ENCODE data around the gene NFATC3.
A peak's percentile ranks its signal among the peaks of the same experiment; 100 is the strongest.

NFATC3 gene

DNA sequence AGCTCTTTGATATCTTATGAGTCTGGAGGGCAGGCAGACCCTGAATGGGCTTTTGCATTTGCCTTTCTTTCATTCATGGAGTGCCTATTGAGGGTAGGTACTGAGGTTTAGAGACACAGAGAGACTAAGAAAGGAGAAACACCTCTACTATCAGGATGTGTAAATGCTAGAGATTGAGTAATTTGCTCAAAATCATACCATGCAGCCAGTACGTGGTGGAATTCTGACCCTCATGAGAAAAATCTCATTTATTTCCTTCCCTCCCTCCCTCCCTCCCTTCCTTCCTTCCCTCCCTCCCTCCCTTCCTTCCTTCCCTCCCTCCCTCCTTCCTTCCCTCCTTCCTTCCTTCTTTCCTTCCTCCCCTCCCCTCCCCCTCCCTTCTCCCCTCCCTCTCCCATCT, 18.4 kb upstream of the NFATC3 start:
- no peak overlapping the region for H3K4me3 Mint-ChIP-seq
- H3K4me1 Mint-ChIP-seq = peaks cover 34% of the 10 kb centered on the region

GRCh38 chr16:68068926-68069325, 16.2 kb upstream of the NFATC3 start:
- Mint-ChIP-seq H3K27me3 (no peaks in the 10 kb centered on the region), H3K9me3 (no peaks in the 10 kb centered on the region), H3K4me3 (no peak overlapping the region), H3K36me3 (peaks cover 48% of the 10 kb centered on the region), H3K27ac (no peak overlapping the region), H3K4me1 (peaks cover 44% of the 10 kb centered on the region)
- ATAC-seq (ENCODE audit: low read depth) (no peak), DNase-seq (ENCODE audit: low spot score in 2 of 2) (no peak)

More for the DNA sequence above, 18.4 kb upstream of the NFATC3 start:
- no peak for ATAC-seq (ENCODE audit: low read depth)
- no peak overlapping the region for H3K27ac Mint-ChIP-seq
- H3K27me3 Mint-ChIP-seq = no peaks in the 10 kb centered on the region
- H3K9me3 Mint-ChIP-seq = no peaks in the 10 kb centered on the region
- H3K36me3 Mint-ChIP-seq = peaks cover 43% of the 10 kb centered on the region
- DNase-seq (ENCODE audit: low spot score in 2 of 2) = no peak

DNA sequence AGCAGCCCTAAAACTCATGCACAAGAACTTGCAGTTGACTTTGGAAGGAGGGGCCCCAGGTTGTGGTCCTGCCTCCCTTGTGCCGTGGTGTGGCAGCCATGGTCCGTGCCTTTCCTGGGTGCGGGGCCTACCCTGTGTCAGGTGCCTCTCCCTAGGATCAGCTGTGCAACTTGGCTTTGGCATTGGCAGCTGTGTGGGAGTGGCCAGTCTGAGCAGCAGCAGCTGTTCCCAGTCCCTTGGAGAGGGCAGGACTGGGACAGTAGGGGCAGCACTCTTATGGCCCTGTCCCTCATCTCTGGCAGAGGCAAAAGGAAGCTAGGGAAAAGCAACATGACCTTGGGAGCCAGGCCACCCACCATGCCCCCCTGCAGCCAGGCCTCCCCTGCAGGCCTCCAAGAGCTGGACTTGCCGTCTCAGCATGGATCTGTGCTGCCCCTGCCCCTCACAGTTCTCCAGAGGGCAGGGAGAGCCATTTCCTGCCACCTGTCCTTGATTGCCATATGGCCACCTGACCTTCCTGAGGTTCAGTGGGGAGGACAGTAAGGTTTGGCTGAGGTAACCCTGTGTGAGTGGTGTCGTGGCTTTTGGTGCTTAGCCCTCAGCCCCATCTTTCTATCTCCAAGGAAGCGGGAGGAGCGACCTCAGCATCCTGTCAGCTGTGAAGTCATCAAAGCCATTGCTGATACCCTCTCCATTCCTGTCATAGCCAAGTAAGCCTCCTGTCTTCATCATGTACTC, 15.5 kb upstream of the NFATC3 start:
- ATAC-seq (ENCODE audit: low read depth) (no peak), DNase-seq (ENCODE audit: low spot score in 2 of 2) (no peak)
- Mint-ChIP-seq H3K9me3 (no peaks in the 10 kb centered on the region), H3K4me3 (no peak overlapping the region), H3K36me3 (peaks cover 48% of the 10 kb centered on the region), H3K27me3 (no peaks in the 10 kb centered on the region), H3K27ac (no peak overlapping the region), H3K4me1 (peaks cover 45% of the 10 kb centered on the region)

DNA sequence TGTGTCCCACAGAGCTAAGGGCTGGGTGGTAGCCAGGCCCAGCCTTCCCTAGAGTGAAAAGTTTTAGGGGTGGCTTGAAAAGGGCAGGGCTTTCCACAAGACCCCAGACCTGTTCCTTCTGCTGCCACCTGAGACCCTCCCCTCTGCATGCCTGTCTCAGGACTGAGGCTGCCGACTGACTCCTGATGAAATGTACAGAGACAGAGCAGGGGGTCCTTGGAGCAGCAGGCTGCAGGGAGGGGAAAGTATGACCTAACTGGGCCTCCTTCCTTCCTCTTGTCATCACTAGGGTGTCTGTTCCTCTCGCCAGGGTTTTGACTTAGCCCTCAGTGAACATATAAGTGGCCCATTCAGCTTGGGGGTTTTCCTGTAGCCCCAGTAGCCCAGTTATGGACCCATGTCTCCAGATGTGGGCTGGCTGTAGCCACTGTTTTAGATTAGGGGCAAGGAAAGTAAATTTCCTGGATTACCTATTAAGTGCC, 14.9 kb upstream of the NFATC3 start:
- Mint-ChIP-seq H3K4me1 (peaks cover 47% of the 10 kb centered on the region), H3K27ac (peak overlapping the region; percentile 31), H3K27me3 (no peaks in the 10 kb centered on the region), H3K9me3 (no peaks in the 10 kb centered on the region), H3K4me3 (no peak overlapping the region), H3K36me3 (peaks cover 47% of the 10 kb centered on the region)
- no peak for ATAC-seq (ENCODE audit: low read depth)
- DNase-seq (ENCODE audit: low spot score in 2 of 2) = no peak

- Mint-ChIP-seq H3K36me3 (peaks cover 49% of the 10 kb centered on the region), H3K4me3 (no peak overlapping the region), H3K4me1 (peaks cover 52% of the 10 kb centered on the region), H3K27me3 (no peaks in the 10 kb centered on the region), H3K9me3 (no peaks in the 10 kb centered on the region), H3K27ac (no peak overlapping the region)
- no peak for ATAC-seq (ENCODE audit: low read depth)
- DNase-seq (ENCODE audit: low spot score in 2 of 2) = no peak
These were observed 14.2 kb upstream of the NFATC3 start for GRCh38 chr16:68070806-68071517.

- peaks cover 57% of the 10 kb centered on the region for H3K4me1 Mint-ChIP-seq
- H3K27me3 Mint-ChIP-seq = no peaks in the 10 kb centered on the region
- H3K4me3 Mint-ChIP-seq = no peak overlapping the region
- no peak overlapping the region for H3K27ac Mint-ChIP-seq
- no peak for ATAC-seq (ENCODE audit: low read depth)
- no peak for DNase-seq (ENCODE audit: low spot score in 2 of 2)
- H3K9me3 Mint-ChIP-seq = no peaks in the 10 kb centered on the region
- peaks cover 49% of the 10 kb centered on the region for H3K36me3 Mint-ChIP-seq
These were observed 13.7 kb upstream of the NFATC3 start for GRCh38 chr16:68071518-68071901.

DNA sequence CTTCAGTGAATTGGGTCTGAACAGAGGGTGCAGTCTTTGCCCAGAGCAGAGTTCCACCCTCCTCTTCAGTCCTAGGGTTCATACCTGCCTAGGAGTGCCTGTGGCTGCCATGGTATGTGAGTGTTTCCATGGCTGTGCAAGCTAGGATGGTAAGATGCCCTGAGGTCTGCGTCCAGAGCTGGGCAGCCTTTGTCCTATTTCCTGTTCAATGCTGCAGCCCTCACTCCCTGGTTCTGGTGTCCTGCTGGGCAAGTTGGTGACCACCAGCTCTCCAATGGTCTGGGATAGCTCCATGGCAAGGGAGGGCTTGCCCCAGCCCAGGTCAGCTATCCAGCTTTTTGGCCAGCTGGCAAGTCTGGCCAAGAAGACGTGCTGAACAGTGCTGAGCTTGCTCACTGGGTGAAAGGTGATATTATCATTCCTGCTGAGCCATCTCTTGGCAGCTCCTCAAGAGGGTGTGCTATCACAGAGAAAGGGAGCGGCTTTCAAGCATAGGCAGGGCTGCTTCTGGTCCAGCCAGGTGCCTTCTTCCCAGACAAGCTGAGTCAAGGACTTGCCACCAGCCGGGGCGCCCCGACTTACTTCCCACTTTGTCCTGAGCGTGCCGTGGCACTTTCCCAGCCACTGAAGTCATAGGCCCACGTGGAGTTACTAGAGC, 13.0 kb upstream of the NFATC3 start:
- peaks cover 59% of the 10 kb centered on the region for H3K4me1 Mint-ChIP-seq
- no peaks in the 10 kb centered on the region for H3K27me3 Mint-ChIP-seq
- DNase-seq (ENCODE audit: low spot score in 2 of 2) = no peak
- no peak overlapping the region for H3K27ac Mint-ChIP-seq
- H3K4me3 Mint-ChIP-seq = no peak overlapping the region
- ATAC-seq (ENCODE audit: low read depth) = no peak
- no peaks in the 10 kb centered on the region for H3K9me3 Mint-ChIP-seq
- H3K36me3 Mint-ChIP-seq = peaks cover 49% of the 10 kb centered on the region

- ATAC-seq (ENCODE audit: low read depth) (peak; percentile 2), DNase-seq (ENCODE audit: low spot score in 2 of 2) (no peak)
- Mint-ChIP-seq H3K36me3 (peaks cover 46% of the 10 kb centered on the region), H3K4me3 (peak overlapping the region; percentile 77), H3K27me3 (no peaks in the 10 kb centered on the region), H3K4me1 (peaks cover 67% of the 10 kb centered on the region), H3K27ac (peak overlapping the region; percentile 90), H3K9me3 (no peaks in the 10 kb centered on the region)
These were observed 11.0 kb upstream of the NFATC3 start for GRCh38 chr16:68073902-68074760.

DNA sequence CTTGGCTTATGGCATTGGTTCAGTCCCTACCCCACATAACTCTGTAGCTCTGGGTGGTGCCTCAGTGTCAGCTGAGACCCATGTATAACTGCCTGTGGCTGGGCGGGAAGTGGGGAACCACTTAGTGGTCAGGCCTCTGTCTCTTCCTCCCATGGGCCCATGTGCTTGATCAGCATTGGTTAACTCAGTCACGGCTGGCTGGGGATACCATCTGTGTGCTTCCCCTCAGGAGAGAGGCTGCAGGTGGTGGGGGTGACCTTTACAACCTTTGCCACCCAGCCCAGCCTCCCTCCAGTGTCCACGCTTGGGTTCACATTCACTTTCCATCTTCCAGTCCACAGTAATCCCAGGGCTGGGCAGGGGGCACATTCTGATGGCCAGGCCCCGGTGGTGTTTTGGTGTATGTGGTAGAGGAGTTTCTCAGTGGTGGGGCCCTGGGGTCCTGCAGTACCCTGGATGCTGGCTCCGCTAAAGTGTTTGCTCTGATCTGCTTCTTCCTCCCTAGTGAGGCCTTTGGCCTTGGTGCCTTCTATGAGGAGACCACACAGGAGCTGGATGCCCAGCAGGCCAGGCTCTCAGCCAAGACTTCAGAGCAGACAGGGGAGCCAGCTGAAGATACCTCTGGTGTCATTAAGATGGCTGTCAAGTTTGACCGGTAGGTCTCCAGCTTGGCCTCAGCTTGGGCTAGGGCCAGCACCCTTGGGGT, 10.2 kb upstream of the NFATC3 start:
- DNase-seq (ENCODE audit: low spot score in 2 of 2) (peak; percentile 68 to 86), ATAC-seq (ENCODE audit: low read depth) (peak; percentile 94)
- Mint-ChIP-seq H3K27ac (peak overlapping the region; percentile 90), H3K27me3 (no peaks in the 10 kb centered on the region), H3K36me3 (peaks cover 45% of the 10 kb centered on the region), H3K4me3 (peak overlapping the region; percentile 77), H3K4me1 (peaks cover 70% of the 10 kb centered on the region), H3K9me3 (no peaks in the 10 kb centered on the region)

DNA sequence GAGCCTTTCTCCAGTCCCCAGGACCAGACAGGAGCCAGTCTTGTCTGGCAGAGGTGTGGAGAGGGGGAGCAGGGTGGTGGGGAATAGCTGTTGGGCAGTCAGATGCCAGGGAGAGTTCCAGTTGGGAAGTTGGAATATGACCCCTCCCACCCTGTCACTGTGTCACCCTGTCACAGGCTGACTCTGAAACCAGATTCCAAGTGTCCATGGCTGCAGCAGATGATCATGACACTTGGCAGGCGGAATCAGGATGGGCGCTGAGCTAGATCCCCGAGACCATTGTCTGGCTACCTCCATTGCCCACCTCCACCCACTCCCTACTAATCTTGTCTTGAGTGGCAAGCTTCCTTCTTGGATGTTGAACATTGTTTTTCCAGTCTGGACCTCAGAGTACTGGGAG, 9.2 kb upstream of the NFATC3 start:
- Mint-ChIP-seq H3K4me1 (peaks cover 63% of the 10 kb centered on the region), H3K9me3 (no peaks in the 10 kb centered on the region), H3K27ac (peak overlapping the region; percentile 90), H3K27me3 (no peaks in the 10 kb centered on the region), H3K36me3 (peaks cover 40% of the 10 kb centered on the region), H3K4me3 (peak overlapping the region; percentile 77)
- ATAC-seq (ENCODE audit: low read depth) = no peak
- no peak for DNase-seq (ENCODE audit: low spot score in 2 of 2)

GRCh38 chr16:68076560-68076959, 8.6 kb upstream of the NFATC3 start:
- no peak for ATAC-seq (ENCODE audit: low read depth)
- H3K27ac Mint-ChIP-seq = no peak overlapping the region

DNA sequence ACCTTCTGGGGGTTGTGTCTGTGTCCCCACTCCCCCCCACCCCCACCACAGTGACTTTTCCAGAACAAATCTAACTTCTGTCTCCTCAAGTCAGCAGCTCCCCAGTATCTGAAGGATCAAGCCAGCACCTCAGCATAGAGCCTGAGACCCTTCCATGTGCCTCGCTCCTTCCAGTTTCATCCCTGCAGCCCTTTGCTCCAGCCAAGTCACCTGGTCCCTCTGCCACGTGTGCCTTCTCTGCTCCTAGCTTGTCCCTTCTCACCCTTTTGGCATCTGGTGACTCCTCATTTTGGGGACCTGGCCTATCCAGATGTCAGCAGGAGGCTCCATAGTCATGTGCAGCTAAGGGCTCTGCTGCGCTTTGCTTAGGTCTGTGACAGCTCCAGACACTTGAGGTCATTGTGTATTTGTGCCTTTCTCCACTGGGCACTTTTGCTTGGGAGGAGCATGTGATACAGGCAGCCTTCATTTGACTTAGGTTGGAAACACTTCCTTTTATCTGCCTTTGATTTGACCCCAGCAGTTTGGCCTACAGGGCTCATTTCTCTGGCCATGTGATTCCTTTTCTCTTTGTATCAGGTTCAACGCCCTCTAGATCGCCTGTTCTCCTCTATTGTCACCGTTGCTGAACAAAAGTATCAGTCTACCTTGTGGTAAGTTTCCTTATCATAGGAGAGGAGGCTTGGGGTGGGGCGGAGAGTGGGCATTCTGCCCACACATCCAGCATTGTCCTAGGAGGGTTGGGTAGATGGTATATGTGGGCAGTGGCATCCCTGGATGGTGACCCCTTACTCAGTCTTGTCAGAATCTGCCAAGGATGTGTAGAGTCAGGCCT, 7.1 kb upstream of the NFATC3 start:
- Mint-ChIP-seq H3K4me3 (peak overlapping the region; percentile 47), H3K4me1 (peaks cover 71% of the 10 kb centered on the region), H3K27ac (no peak overlapping the region), H3K9me3 (no peaks in the 10 kb centered on the region), H3K27me3 (no peaks in the 10 kb centered on the region), H3K36me3 (peaks cover 30% of the 10 kb centered on the region)
- DNase-seq (ENCODE audit: low spot score in 2 of 2) = no peak
- ATAC-seq (ENCODE audit: low read depth) = no peak

More at GRCh38 chr16:68076560-68076959, 8.6 kb upstream of the NFATC3 start:
- Mint-ChIP-seq H3K4me1 (peaks cover 63% of the 10 kb centered on the region), H3K27me3 (no peaks in the 10 kb centered on the region), H3K4me3 (no peak overlapping the region), H3K36me3 (peaks cover 35% of the 10 kb centered on the region), H3K9me3 (no peaks in the 10 kb centered on the region)
- no peak for DNase-seq (ENCODE audit: low spot score in 2 of 2)
